ENCODE measurements around the gene TNNT3. TPM values are rescaled to one million over a fixed set of nuclear protein-coding genes. Genes with fewer than 3 reads are reported as not detected.

TNNT3 gene
- total RNA-seq, 1 donor from 2014 or later, result 2.6 TPM

- peaks cover 9% of the 10 kb centered on the region for H3K27me3 Mint-ChIP-seq (ENCODE audit: unreplicated experiment)
- H3K4me1 Mint-ChIP-seq (ENCODE audit: unreplicated experiment), result peaks cover 2% of the 10 kb centered on the region
- no peak within 1 kb of the TSS for H3K27ac Mint-ChIP-seq (ENCODE audit: unreplicated experiment)
- H3K9me3 Mint-ChIP-seq (ENCODE audit: unreplicated experiment), result no peaks in the 10 kb centered on the region
- H3K36me3 Mint-ChIP-seq (ENCODE audit: unreplicated experiment), result peaks cover 7% of the 10 kb centered on the region
- no peak for DNase-seq (ENCODE audit: extremely low spot score, unreplicated experiment)
- TF ChIP-seq, protein P1, sequence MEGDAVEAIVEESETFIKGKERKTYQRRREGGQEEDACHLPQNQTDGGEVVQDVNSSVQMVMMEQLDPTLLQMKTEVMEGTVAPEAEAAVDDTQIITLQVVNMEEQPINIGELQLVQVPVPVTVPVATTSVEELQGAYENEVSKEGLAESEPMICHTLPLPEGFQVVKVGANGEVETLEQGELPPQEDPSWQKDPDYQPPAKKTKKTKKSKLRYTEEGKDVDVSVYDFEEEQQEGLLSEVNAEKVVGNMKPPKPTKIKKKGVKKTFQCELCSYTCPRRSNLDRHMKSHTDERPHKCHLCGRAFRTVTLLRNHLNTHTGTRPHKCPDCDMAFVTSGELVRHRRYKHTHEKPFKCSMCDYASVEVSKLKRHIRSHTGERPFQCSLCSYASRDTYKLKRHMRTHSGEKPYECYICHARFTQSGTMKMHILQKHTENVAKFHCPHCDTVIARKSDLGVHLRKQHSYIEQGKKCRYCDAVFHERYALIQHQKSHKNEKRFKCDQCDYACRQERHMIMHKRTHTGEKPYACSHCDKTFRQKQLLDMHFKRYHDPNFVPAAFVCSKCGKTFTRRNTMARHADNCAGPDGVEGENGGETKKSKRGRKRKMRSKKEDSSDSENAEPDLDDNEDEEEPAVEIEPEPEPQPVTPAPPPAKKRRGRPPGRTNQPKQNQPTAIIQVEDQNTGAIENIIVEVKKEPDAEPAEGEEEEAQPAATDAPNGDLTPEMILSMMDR (IDR thresholded peaks at IDR 0.05), result no peak
- no peak within 1 kb of the TSS for H3K4me3 Mint-ChIP-seq (ENCODE audit: unreplicated experiment)
Measured at GRCh38 chr11:1891831-1892115, 27.7 kb upstream of the TNNT3 start, which contains the start of gene PRR33. Gene PRR33 (minus strand): TSS chr11:1891895. CDS start chr11:1890584, 1,311 bp downstream.

DNA sequence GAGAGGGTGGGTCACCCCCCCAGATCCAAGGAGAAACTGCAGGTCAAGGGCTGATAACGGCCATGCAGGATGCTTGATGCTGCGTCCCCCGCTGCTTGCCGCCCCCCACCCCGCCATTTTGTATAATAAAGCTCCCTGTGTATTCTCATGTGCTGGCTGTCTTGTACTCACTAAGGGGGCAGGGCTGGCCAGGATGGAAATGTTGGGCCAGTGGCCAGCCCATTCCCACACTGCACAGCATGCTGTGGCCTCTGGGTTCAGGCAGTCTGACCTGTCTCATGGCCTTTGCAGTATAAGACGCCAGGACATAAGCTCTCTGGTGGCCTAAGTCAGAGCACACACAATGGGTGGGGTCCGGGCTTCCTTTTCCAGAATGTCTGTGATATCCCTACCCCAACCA, 27.4 kb upstream of the TNNT3 start:
- no peak overlapping the region for H3K27ac Mint-ChIP-seq (ENCODE audit: unreplicated experiment)
- no peak for DNase-seq (ENCODE audit: extremely low spot score, unreplicated experiment)
- H3K36me3 Mint-ChIP-seq (ENCODE audit: unreplicated experiment), result peaks cover 7% of the 10 kb centered on the region
- peaks cover 2% of the 10 kb centered on the region for H3K4me1 Mint-ChIP-seq (ENCODE audit: unreplicated experiment)
- H3K9me3 Mint-ChIP-seq (ENCODE audit: unreplicated experiment), result no peaks in the 10 kb centered on the region
- H3K4me3 Mint-ChIP-seq (ENCODE audit: unreplicated experiment), result no peak overlapping the region
- TF ChIP-seq, protein P1 (IDR thresholded peaks at IDR 0.05), result no peak
- H3K27me3 Mint-ChIP-seq (ENCODE audit: unreplicated experiment), result peaks cover 12% of the 10 kb centered on the region

DNA sequence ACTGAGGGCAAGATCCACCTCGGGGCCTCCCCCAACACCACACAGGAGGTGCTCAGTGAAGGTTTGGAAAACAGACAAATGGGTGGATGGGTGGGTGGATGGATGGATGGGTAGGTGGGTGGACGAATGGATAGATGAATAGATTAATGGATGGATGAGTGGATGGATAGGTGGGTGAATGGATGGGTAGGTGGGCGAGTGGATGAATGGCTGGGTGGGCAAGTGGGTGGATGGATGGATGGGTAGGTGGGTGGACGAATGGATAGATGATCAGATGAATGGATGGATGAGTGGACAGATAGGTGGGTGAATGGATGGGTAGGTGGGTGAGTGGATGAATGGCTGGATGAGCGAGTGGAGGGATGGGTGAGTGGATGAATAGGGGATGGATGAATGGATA, 26.9 kb upstream of the TNNT3 start:
- peaks cover 17% of the 10 kb centered on the region for H3K27me3 Mint-ChIP-seq (ENCODE audit: unreplicated experiment)
- peaks cover 2% of the 10 kb centered on the region for H3K4me1 Mint-ChIP-seq (ENCODE audit: unreplicated experiment)
- peaks cover 7% of the 10 kb centered on the region for H3K36me3 Mint-ChIP-seq (ENCODE audit: unreplicated experiment)
- TF ChIP-seq, protein P1 (IDR thresholded peaks at IDR 0.05), result no peak
- H3K27ac Mint-ChIP-seq (ENCODE audit: unreplicated experiment), result no peak overlapping the region
- DNase-seq (ENCODE audit: extremely low spot score, unreplicated experiment), result no peak
- no peak overlapping the region for H3K4me3 Mint-ChIP-seq (ENCODE audit: unreplicated experiment)
- no peaks in the 10 kb centered on the region for H3K9me3 Mint-ChIP-seq (ENCODE audit: unreplicated experiment)

DNA sequence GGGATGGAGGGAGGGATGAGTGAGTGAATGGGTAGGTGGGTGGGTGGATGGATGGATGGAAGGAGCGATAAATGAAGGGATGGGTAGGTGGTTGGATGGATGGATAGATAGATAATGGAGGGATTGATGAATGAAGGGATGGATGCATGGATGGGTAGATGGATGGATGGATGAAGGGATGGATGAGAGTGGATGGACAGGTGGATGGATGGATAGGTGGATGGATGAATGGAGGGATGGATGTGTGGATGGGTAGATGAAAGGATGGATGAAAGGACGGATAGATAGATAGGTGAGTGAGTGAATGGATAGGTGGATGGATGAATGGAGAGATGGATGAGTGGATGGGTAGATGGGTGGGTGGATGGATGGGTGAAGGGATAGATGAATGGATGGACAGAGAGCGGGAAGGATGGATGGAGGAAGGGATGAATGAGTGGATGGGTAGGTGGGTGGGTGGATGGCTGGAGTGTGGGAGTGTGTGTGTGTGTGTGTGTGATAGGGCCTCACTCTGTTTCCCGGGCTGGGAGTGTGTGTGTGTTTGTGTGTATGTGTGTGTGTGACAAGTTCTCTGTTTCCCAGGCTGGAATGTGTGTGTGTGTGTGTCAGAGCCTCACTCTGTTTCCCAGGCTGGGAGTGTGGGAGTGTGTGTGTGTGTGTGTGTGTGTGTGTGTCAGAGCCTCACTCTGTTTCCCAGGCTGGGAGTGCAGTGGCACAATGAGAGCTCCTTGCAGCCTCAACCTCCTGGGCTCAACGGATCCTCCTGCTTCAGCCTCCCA, 25.7 kb upstream of the TNNT3 start:
- H3K36me3 Mint-ChIP-seq (ENCODE audit: unreplicated experiment), result peaks cover under 1% of the 10 kb centered on the region
- DNase-seq (ENCODE audit: extremely low spot score, unreplicated experiment), result no peak
- H3K9me3 Mint-ChIP-seq (ENCODE audit: unreplicated experiment), result no peaks in the 10 kb centered on the region
- H3K4me3 Mint-ChIP-seq (ENCODE audit: unreplicated experiment), result no peak overlapping the region
- H3K4me1 Mint-ChIP-seq (ENCODE audit: unreplicated experiment), result peaks cover 2% of the 10 kb centered on the region
- TF ChIP-seq, protein P1 (IDR thresholded peaks at IDR 0.05), result no peak
- peaks cover 23% of the 10 kb centered on the region for H3K27me3 Mint-ChIP-seq (ENCODE audit: unreplicated experiment)
- no peak overlapping the region for H3K27ac Mint-ChIP-seq (ENCODE audit: unreplicated experiment)

GRCh38 chr11:1894759-1895158, 24.7 kb upstream of the TNNT3 start:
- TF ChIP-seq, protein P1 (IDR thresholded peaks at IDR 0.05), result no peak
- no peaks in the 10 kb centered on the region for H3K36me3 Mint-ChIP-seq (ENCODE audit: unreplicated experiment)
- no peak for DNase-seq (ENCODE audit: extremely low spot score, unreplicated experiment)
- H3K27ac Mint-ChIP-seq (ENCODE audit: unreplicated experiment), result no peak overlapping the region
- no peaks in the 10 kb centered on the region for H3K9me3 Mint-ChIP-seq (ENCODE audit: unreplicated experiment)
- H3K4me1 Mint-ChIP-seq (ENCODE audit: unreplicated experiment), result no peaks in the 10 kb centered on the region
- peaks cover 33% of the 10 kb centered on the region for H3K27me3 Mint-ChIP-seq (ENCODE audit: unreplicated experiment)
- H3K4me3 Mint-ChIP-seq (ENCODE audit: unreplicated experiment), result no peak overlapping the region
